Measurements from ENCODE around the gene CHST2. TPM values are rescaled to one million over a fixed set of nuclear protein-coding genes. Genes with fewer than 3 reads are reported as not detected.

Gene CHST2
- total and polyA plus RNA-seq, 2 donors (not counting 1 experiment from before 2014, with no cell fraction given): 1.1 to 2.6 TPM

DNA sequence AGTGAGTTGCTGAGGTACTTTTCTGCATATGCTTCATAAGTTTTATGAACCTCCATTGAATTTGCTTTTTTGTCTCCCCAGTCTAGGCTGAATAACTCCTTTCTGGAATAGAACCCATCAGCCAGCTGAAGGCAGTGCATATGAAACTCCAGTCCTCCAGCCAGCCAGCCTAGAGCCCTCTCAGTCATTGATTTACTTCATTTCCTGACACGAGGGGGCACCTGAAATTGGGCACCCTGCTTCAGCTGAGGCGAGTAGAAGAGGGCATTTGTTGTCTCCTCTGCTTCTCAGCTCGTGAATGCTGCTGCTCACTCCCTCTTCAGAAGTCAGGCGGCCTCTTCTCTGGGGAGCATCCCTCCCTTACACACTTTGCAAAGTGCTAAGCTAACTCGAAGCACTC is 32.5 kb downstream of the CHST2 start:
- Histone ChIP-seq H3K79me2 (ENCODE audit: control insufficient read depth, insufficient read depth, low read length) (no peaks in the 10 kb centered on the region), H2AFZ (ENCODE audit: low read length) (no peak overlapping the region), H3K4me1 (ENCODE audit: control insufficient read depth, extremely low read depth, insufficient read depth, low read length) (peaks cover 3% of the 10 kb centered on the region), H3K9me3 (ENCODE audit: control insufficient read depth, insufficient read depth, low read depth, low read length) (no peaks in the 10 kb centered on the region), H3K9ac (ENCODE audit: insufficient read depth, low read length) (no peak overlapping the region), H3K4me3 (replicated peaks in 1 of 4; ENCODE audit: control extremely low read depth in 1 of 4, insufficient read depth in 1 of 4, low read depth in 3 of 4, low read length in 4 of 4) (no peak overlapping the region), H4K20me1 (ENCODE audit: control insufficient read depth, extremely low read depth, insufficient read depth, low read length) (no peaks in the 10 kb centered on the region), H3K27ac (ENCODE audit: insufficient read depth, low read length) (no peak overlapping the region), H3K36me3 (ENCODE audit: control insufficient read depth, insufficient read depth, low read length) (no peaks in the 10 kb centered on the region), H3K4me2 (ENCODE audit: extremely low read depth, insufficient read depth, low read length) (no peak overlapping the region), H3K27me3 (ENCODE audit: control insufficient read depth, insufficient read depth, low read length) (no peaks in the 10 kb centered on the region)
- no peak for DNase-seq (ENCODE audit: low read depth in 2 of 2)
- no peak for TF ChIP-seq EZH2 (IDR thresholded peaks at IDR 0.05; ENCODE audit: low read length, missing control alignments)
- TF ChIP-seq, protein P1, sequence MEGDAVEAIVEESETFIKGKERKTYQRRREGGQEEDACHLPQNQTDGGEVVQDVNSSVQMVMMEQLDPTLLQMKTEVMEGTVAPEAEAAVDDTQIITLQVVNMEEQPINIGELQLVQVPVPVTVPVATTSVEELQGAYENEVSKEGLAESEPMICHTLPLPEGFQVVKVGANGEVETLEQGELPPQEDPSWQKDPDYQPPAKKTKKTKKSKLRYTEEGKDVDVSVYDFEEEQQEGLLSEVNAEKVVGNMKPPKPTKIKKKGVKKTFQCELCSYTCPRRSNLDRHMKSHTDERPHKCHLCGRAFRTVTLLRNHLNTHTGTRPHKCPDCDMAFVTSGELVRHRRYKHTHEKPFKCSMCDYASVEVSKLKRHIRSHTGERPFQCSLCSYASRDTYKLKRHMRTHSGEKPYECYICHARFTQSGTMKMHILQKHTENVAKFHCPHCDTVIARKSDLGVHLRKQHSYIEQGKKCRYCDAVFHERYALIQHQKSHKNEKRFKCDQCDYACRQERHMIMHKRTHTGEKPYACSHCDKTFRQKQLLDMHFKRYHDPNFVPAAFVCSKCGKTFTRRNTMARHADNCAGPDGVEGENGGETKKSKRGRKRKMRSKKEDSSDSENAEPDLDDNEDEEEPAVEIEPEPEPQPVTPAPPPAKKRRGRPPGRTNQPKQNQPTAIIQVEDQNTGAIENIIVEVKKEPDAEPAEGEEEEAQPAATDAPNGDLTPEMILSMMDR (conservative IDR thresholded peaks at IDR 0.05 in 1 of 2, IDR thresholded peaks at IDR 0.05 in 1 of 2; ENCODE audit: low read depth in 1 of 2, low read length in 2 of 2): no peak

DNA sequence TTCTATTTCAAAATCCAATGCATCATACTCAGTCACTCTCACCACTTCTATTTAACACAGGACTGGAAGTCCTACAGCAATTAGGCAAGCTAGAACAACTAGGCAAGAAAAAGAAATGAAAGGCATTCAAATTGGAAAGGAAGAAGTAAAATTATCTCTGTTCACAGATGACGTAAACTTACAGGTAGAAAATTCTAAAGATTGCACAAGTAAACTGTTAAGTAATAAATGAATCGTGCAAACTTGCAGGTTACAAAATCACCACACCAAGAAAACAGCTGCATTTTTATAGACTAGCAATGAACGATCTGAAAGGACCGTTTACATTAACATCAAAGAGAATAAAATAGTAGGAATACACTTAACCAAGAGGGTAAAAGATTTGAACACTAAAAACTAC is 36.2 kb downstream of the CHST2 start:
- Histone ChIP-seq H3K27me3 (ENCODE audit: control insufficient read depth, insufficient read depth, low read length) (no peaks in the 10 kb centered on the region), H3K4me1 (ENCODE audit: control insufficient read depth, extremely low read depth, insufficient read depth, low read length) (no peaks in the 10 kb centered on the region), H2AFZ (ENCODE audit: low read length) (no peak overlapping the region), H3K4me3 (replicated peaks in 1 of 4; ENCODE audit: control extremely low read depth in 1 of 4, insufficient read depth in 1 of 4, low read depth in 3 of 4, low read length in 4 of 4) (no peak overlapping the region), H4K20me1 (ENCODE audit: control insufficient read depth, extremely low read depth, insufficient read depth, low read length) (no peaks in the 10 kb centered on the region), H3K9ac (ENCODE audit: insufficient read depth, low read length) (no peak overlapping the region), H3K27ac (ENCODE audit: insufficient read depth, low read length) (no peak overlapping the region), H3K4me2 (ENCODE audit: extremely low read depth, insufficient read depth, low read length) (no peak overlapping the region), H3K79me2 (ENCODE audit: control insufficient read depth, insufficient read depth, low read length) (no peaks in the 10 kb centered on the region), H3K36me3 (ENCODE audit: control insufficient read depth, insufficient read depth, low read length) (no peaks in the 10 kb centered on the region), H3K9me3 (ENCODE audit: control insufficient read depth, insufficient read depth, low read depth, low read length) (no peaks in the 10 kb centered on the region)
- TF ChIP-seq, protein P1 (conservative IDR thresholded peaks at IDR 0.05 in 1 of 2, IDR thresholded peaks at IDR 0.05 in 1 of 2; ENCODE audit: low read depth in 1 of 2, low read length in 2 of 2): no peak
- TF ChIP-seq EZH2 (IDR thresholded peaks at IDR 0.05; ENCODE audit: low read length, missing control alignments): no peak
- DNase-seq (ENCODE audit: low read depth in 2 of 2): no peak

DNA sequence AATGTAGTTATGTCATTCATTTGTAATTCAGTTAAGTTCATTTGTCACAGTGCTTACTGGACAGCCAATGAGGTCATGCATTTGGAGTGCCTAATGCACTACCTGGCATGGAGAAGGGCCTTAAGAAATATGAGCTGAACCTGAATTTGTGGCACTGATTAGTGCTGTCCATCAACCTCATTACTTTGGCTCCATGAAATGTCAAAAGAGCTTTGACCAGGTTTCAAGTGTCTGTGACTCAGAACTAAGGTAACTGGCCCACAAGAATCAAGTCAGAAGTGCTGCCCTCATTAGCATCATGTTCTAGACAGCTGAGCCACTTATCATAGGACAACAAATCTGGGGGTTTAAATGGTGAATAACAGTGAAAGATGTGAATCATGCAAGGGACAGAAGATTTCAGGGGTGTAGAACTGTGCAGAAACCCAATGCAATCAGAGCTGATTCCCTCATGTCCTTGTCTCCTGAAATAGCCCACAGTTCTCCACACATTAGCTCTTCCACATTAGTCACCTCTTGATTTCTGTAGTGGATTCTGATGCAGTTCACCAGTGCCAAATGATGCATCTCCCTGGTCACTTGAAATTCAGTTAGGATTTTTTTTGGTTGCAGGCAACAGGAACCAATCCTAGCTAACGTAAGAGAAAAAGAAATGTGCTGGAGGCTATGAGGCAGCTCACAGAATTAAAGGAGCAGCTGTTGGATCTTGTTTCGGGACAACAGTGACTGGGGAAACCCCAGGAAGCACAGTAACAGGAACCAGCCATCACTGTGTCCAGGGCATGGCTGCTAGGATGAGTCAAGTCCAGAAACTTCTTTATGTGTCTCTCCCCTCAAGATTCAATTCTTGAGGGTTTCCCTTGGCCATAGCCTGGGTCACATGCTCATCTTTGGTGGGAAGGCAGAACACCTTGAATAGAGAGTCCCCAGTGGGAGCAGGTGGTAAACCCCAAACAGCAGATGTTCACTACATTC is 38.7 kb downstream of the CHST2 start:
- no peaks in the 10 kb centered on the region for H3K27me3 ChIP-seq (ENCODE audit: control insufficient read depth, insufficient read depth, low read length)
- peak in 1 of 2 donors; percentile 69 for DNase-seq (ENCODE audit: low read depth in 2 of 2)
- no peaks in the 10 kb centered on the region for H3K4me1 ChIP-seq (ENCODE audit: control insufficient read depth, extremely low read depth, insufficient read depth, low read length)
- no peak overlapping the region for H3K4me3 ChIP-seq (replicated peaks in 1 of 4; ENCODE audit: control extremely low read depth in 1 of 4, insufficient read depth in 1 of 4, low read depth in 3 of 4, low read length in 4 of 4)
- no peaks in the 10 kb centered on the region for H3K9me3 ChIP-seq (ENCODE audit: control insufficient read depth, insufficient read depth, low read depth, low read length)
- no peaks in the 10 kb centered on the region for H3K36me3 ChIP-seq (ENCODE audit: control insufficient read depth, insufficient read depth, low read length)
- H3K79me2 ChIP-seq (ENCODE audit: control insufficient read depth, insufficient read depth, low read length): no peaks in the 10 kb centered on the region
- H3K4me2 ChIP-seq (ENCODE audit: extremely low read depth, insufficient read depth, low read length): no peak overlapping the region
- no peak overlapping the region for H3K27ac ChIP-seq (ENCODE audit: insufficient read depth, low read length)
- no peak for TF ChIP-seq EZH2 (IDR thresholded peaks at IDR 0.05; ENCODE audit: low read length, missing control alignments)
- TF ChIP-seq, protein P1 (conservative IDR thresholded peaks at IDR 0.05 in 1 of 2, IDR thresholded peaks at IDR 0.05 in 1 of 2; ENCODE audit: low read depth in 1 of 2, low read length in 2 of 2): no peak
- H4K20me1 ChIP-seq (ENCODE audit: control insufficient read depth, extremely low read depth, insufficient read depth, low read length): no peaks in the 10 kb centered on the region
- H2AFZ ChIP-seq (ENCODE audit: low read length): no peak overlapping the region
- H3K9ac ChIP-seq (ENCODE audit: insufficient read depth, low read length): no peak overlapping the region

All from fibroblast of lung (primary cell).